D721Med (cell line): ENCODE data around the gene DCAF15.

ENCODE experiments used
- DNase-seq: peaks from one replicate; pipeline ENCODE4 v3.0.0; 2011; ENCODE audit warnings: low spot score; ENCODE audit not compliant: insufficient read length
- FAIRE-seq: peaks from 2 replicates; lab custom pipeline; 2011; peaks lifted over from hg19 to GRCh38; lab: Jason Lieb, UNC
- CTCF ChIP-seq: IDR thresholded peaks from 2 replicates; pipeline ENCODE4 v1.5.1; 2012; ENCODE audit warnings: mild to moderate bottlenecking, control low read depth; ENCODE audit not compliant: insufficient read depth; ENCODE audit errors: missing control alignments

DCAF15 gene

GRCh38 chr19:13952931-13953531, 722 bp downstream of the DCAF15 start:
- DNase-seq (no peak), FAIRE-seq (no peak)
- TF ChIP-seq CTCF = no peak

- TF ChIP-seq CTCF = no peak
- no peak for DNase-seq
- FAIRE-seq = no peak
Measured at GRCh38 chr19:13954185-13954584, 1.9 kb downstream of the DCAF15 start.

GRCh38 chr19:13955662-13956364, 3.5 kb downstream of the DCAF15 start:
- no peak for FAIRE-seq
- TF ChIP-seq CTCF = no peak
- no peak for DNase-seq

GRCh38 chr19:13956365-13956744, 4.0 kb downstream of the DCAF15 start:
- DNase-seq (no peak), FAIRE-seq (no peak)
- TF ChIP-seq CTCF = no peak

GRCh38 chr19:13957051-13957450, 4.7 kb downstream of the DCAF15 start:
- FAIRE-seq = no peak
- TF ChIP-seq CTCF = no peak
- DNase-seq = no peak

- no peak for DNase-seq
- TF ChIP-seq CTCF = no peak
- FAIRE-seq = no peak
Measured at GRCh38 chr19:13958043-13958442, 5.7 kb downstream of the DCAF15 start.
